NT2/D1 (cell line): ENCODE results near the gene PTPRO.

Experiments
- SUZ12 ChIP-seq: IDR thresholded peaks from 2 replicates; pipeline ENCODE4 v1.6.1; 2011; ENCODE audit not compliant: insufficient read length, insufficient read depth; ENCODE audit errors: extremely low read depth
- YY1 ChIP-seq: IDR thresholded peaks from 2 replicates; pipeline ENCODE4 v1.6.1; 2011; ENCODE audit not compliant: insufficient read length, insufficient read depth
- ZNF274 ChIP-seq: IDR thresholded peaks from 2 replicates; pipeline ENCODE4 v1.6.1; 2011; ENCODE audit warnings: mild to moderate bottlenecking, low read depth, low read length

DNA sequence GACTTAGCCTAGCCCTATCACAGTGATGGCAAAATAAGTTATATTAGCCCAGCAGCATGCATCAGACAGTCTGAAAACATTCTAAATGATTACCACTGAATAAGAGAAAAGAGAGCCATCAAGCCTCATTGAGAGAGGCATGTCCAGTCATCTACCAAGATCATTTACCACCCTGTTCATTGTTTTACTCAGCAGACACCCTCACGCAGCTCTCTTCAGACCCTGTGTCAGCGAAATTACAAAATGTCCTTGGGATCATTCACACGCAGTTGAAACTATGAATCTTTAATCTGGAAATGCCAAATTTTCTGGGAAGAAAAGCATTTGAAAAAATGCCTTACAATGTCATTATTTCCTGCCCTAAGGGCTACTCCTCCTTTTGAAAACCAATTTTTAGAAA is 89.5 kb downstream of the PTPRO start:
- TF ChIP-seq SUZ12: no peak
- no peak for TF ChIP-seq YY1
- TF ChIP-seq ZNF274: no peak
